Gastroesophageal sphincter (tissue), 3 donors: Measurements from ENCODE around the gene SHISA3.

Source experiments
- CTCF ChIP-seq, 4 experiments: fragments of 200-600 bp in 2 of 4; fragments of 450-650 bp in 2 of 4; sonication (generic) in 1 of 4; IDR thresholded peaks; one replicate each; pipeline ENCODE4 v1.5.1; 2017 to 2019; ENCODE audit warnings: antibody characterized with exemption in 4 of 4, mild to moderate bottlenecking in 2 of 4, moderate library complexity in 2 of 4
- EP300 ChIP-seq: sonication (generic); formaldehyde crosslinking; IDR thresholded peaks from one replicate; pipeline ENCODE4 v1.6.1; 2017; ENCODE audit warnings: antibody characterized with exemption, mild to moderate bottlenecking
- POLR2A ChIP-seq, 2 donors: fragments of 450-650 bp; IDR thresholded peaks; one replicate each; pipeline ENCODE4 v1.6.1; 2017; ENCODE audit warnings: antibody characterized with exemption in 2 of 2, mild to moderate bottlenecking in 2 of 2, moderate library complexity in 1 of 2
- POLR2AphosphoS5 ChIP-seq: sonication (generic); formaldehyde crosslinking; IDR thresholded peaks from one replicate; pipeline ENCODE4 v1.6.1; 2017; ENCODE audit warnings: antibody characterized with exemption

GRCh38 chr4:42411803-42412202 lies 14.5 kb downstream of the SHISA3 start:
- TF ChIP-seq CTCF (IDR thresholded peaks at IDR 0.05) (no peak), POLR2A (IDR thresholded peaks at IDR 0.05) (no peak), POLR2AphosphoS5 (no peak), EP300 (no peak)
